GM19238 (cell line): ENCODE results near the gene ZNF750.
"Not testable (repeated sequence)": the region's sequence is repeated elsewhere in the genome, so short reads cannot be mapped to it uniquely, and the experiment has no call there.

Source experiments
- DNase-seq: peaks from one replicate; pipeline ENCODE4 v3.0.0; 2011; ENCODE audit warnings: low spot score; ENCODE audit not compliant: insufficient read length

ZNF750 gene

GRCh38 chr17:82794781-82795482, 44.9 kb downstream of the ZNF750 start:
- DNase-seq = no peak

DNA sequence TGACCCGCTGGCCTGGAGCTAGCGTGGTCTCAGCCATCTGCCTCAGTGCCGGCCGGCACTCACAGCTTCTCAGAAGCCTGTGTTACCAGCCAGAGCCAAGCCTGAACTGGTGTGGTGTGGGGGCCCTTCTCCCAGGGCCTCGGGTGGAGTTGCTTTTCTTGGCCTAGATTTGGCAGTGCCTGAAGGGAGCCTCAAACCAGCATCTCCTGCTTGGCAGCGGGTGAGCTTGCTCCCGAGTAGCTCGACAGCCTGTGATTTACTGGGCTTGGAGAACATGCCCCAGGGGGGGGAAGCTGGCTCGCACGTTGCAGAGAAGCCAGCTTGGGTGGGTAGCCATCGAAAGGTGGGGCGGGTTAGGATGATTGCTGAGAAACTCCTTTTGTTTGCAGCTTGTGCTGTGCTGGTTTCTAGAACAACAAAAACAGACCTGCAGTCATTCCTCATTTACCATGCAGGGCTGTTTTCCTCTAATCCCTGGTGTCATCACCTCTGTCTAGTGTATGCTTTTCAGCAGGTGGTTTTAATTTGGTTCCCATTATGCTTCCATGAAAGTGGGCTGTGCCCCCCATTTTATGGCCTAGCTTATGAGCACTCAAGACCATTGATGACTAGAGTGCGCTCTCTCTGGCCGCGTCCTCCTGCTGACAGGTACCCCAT, 45.7 kb downstream of the ZNF750 start:
- DNase-seq = no peak

GRCh38 chr17:82791532-82791931, 48.3 kb downstream of the ZNF750 start:
- no peak for DNase-seq

DNA sequence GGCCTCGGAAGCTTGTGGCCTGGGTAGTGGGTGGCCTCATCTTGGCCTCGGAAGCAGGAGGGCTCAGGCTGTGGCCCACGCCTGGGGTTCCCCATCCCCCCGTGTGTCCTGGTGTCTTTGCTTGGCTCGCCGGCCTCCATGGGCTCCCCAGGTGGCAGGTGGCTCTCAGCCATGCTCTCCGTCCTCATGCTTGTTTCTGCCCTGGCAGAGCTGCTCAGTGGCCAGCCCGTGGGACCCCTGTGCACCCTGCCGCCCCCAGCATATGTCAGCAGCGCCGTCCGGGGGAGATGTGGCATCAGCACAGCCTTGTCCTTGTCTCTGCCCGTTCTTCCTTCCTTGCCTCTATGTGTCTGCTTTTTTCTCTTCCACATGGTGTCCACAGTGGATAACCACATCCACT, 49.4 kb downstream of the ZNF750 start:
- DNase-seq = no peak

- DNase-seq = no peak
Observed at GRCh38 chr17:82789806-82790205, 50.0 kb downstream of the ZNF750 start.

DNA sequence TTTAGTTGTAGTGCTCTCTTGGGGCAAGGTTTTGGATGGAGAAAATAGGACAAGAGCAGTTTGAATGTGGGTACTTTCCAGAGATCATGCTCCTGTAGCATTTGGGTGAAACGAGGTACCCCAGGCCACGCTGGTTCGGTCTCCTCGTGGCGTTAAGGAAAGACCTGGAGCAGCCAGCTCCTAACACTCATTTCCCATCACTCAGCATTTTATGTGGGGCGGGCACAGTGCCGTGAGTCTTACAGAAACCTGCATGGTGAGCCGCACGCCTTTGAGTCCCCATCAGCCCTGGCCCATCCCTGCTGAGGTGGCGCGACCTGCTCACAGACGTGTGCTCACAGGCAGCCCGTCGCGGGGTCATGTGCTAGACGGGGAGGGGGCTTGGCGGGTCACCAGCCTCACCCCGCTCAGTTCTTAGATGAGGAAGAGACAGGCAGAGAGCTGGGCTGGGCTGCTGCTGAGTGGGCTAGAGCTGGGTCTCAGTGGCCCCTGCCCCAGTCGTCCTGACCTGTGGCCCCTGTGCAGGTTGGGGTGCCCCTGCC, 50.7 kb downstream of the ZNF750 start:
- no peak for DNase-seq

- no peak for DNase-seq
Observed at GRCh38 chr17:82788206-82789001, 51.4 kb downstream of the ZNF750 start.

DNA sequence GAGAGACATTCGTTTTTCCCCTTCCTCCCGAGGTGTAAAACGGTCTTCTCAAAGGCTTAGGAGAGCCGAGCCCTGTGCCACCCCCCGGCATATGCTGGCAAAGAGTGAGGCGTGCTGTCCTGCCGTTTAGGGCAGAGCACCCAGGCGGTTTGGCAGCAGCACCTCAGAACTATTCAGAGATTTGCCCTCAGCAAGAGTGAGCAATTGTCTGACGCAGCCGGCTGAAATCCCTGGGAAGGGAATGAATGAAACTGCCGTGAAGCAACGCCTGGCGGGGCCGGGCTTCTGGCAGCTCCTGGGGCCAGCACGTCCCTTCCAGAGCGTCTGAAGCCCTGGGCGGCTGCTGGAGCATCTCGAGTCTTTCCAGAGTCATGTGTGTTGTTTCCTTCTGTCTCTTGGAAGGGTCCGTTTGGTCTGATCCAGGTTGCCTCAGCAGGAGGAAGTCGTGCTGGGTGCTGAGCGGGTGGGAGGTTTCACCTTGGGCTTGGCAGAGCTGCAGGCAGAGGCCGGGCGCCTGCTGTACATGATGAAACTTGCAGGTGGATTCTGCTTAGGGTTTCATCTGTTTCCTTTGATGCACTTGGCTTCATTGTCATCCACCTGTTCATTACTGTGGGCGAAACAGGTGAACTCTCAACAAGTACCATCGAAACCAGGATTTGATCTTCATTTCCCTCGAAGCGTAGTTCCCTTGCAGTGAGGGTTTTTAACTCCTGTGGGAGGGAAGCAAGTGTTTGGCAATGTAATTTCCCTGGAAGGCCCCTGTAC, 52.6 kb downstream of the ZNF750 start:
- no peak for DNase-seq

- DNase-seq = no peak
Observed at GRCh38 chr17:82786427-82786826, 53.4 kb downstream of the ZNF750 start.

GRCh38 chr17:82785581-82785980, 54.2 kb downstream of the ZNF750 start:
- DNase-seq = not testable (repeated sequence)

GRCh38 chr17:82783498-82783897, 56.3 kb downstream of the ZNF750 start:
- DNase-seq = no peak

GRCh38 chr17:82782657-82783207, 57.1 kb downstream of the ZNF750 start:
- DNase-seq = no peak

DNA sequence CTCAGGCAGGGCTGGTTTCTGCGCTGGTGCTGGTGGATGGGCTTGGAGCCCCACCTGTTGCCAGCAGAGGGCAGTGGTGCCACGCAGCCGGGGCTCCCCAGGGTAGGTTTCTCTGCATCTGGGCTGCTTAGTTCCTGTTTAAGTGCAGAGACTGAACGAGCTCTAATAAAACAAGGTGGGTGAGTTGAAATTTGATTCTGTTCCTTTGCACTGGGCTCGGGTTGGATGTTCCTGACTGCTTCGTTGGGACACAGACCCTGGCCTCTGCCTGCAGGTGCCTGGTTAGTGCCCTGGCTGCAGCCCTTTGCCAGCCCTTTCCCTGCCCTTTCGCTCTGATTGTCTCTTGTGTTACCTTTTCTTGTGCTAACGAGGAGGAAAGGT, 57.9 kb downstream of the ZNF750 start:
- DNase-seq = peak; percentile 93

DNA sequence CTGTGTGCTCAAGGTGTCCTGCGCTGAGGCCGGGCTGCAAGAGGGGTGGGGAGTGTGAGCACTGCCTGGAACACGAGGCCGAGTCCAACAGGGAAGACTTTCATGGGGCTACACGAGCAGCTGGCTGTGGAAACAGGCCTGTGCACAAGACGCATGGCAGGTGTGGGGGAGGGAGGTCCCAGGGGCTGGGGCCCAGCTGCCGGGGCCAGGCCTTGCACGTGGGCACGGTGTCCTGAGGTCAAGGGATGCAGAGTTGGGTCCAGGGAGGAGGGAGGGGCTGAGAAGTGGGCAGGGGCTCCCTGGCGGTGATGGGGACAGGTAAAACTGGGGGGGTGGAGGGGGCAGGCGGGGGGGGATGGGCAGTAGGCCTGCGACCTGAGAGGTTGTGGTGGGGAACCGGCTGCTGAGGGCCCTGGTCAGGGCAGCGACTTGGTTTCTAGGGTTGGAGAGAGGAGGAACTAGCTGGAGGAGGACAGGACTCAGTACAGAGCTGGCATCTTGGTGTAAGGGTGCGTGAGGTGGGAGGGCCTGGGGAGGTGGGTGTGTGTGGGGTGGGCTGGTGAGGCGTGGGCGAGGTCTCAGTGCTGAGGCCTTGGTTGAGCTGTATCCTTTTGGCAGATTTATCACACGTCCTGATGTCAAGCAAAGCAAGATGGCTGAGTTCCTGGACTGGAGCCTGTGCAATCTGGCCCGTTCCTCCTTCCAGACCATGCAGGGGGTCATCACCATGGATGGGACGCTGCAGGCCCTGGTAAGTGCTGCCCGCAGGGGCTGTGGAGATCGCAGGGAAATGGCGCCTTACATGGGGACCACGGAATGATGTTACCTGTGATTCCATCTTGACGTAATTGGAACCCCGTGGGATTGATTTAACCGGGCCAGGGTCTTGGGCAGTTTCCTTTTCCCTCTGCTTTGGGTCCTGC, 58.6 kb downstream of the ZNF750 start:
- DNase-seq = no peak

DNA sequence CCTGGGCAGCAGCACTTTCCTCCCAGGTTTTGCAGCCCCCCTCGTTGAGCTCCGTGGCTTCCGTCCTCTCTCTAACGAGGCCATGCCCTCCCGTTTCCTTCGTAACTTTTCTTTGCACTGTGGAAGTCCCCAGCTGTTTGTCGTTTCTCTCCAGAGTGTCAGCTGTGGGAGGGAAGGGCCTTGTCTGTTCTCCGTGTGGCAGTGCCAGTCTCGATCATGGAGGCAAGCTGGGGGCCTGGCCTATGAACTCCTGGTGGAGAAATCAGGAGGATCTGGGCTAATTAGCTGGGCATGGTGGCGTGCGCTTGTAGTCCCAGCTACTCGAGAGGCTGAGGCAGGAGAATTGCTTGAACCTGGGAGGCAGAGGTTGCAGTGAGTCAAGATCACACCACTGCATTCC, 59.6 kb downstream of the ZNF750 start:
- DNase-seq = no peak

DNA sequence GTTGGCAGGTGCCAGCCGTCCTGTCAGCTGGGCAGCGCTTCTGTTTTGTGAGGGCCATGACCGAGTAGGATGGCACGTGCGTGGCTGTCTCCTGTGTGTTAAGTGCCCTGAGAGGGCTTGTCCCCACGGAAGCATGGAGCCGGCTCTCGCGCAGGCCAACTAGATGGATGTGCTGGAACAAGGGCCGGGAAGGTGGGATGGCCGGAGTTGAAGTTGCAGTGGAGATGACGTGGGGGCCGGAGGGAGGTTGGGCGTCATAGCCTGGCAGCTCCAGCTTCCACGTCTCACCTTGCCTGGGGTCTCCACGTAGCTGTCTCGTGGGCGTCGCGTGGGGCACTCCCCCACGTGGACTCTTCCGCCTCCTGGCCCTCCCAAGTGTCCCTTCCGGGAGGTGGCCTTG, 60.3 kb downstream of the ZNF750 start:
- no peak for DNase-seq
